A673 (cell line): ENCODE data around the gene ELMOD3. TPM values are rescaled to one million over a fixed set of nuclear protein-coding genes. Genes with fewer than 3 reads are reported as not detected.

Experiments
- BruUV-seq: library from RNA; stranded (reverse); fragments of 400-500 nt; replicated peaks from 2 replicates; lab custom pipeline; 2021; lab: Mats Ljungman, UMichigan
- CTCF ChIA-PET: fragments of 300-600 bp; sonication (Branson Sonifier 250); formaldehyde crosslinking; loops from one replicate; lab custom pipeline; 2022; ENCODE audit warnings: antibody characterized with exemption; lab: Charles Lee
- POLR2A ChIA-PET: fragments of 300-600 bp; sonication (Branson Sonifier 250); formaldehyde crosslinking; loops from one replicate; lab custom pipeline; 2022; ENCODE audit warnings: antibody characterized with exemption; ENCODE audit not compliant: low non-redundant PET; lab: Charles Lee
- DNase-seq: peaks from one replicate; pipeline ENCODE4 v3.0.0-alpha.2; 2015; ENCODE audit warnings: low spot score
- H3K27ac ChIP-seq: fragments of 200-600 bp; sonication (generic); 2 replicates; pipeline ENCODE4 v1.5.1; 2016; ENCODE audit warnings: mixed run types, low read depth, mild to moderate bottlenecking, mixed read lengths, antibody characterized with exemption, low read length; ENCODE audit not compliant: poor library complexity, severe bottlenecking
- H3K27me3 ChIP-seq: fragments of 200-600 bp; sonication (generic); replicated peaks from 2 replicates; pipeline ENCODE4 v1.6.1; 2017; ENCODE audit warnings: mixed run types, low read depth, mild to moderate bottlenecking, mixed read lengths, antibody characterized with exemption, low read length; ENCODE audit not compliant: insufficient read depth, poor library complexity
- H3K36me3 ChIP-seq: fragments of 200-600 bp; sonication (generic); 2 replicates; pipeline ENCODE4 v1.6.1; 2016; ENCODE audit warnings: mixed run types, mild to moderate bottlenecking, mixed read lengths, antibody characterized with exemption, low read length; ENCODE audit not compliant: insufficient read depth, poor library complexity, severe bottlenecking
- H3K4me1 ChIP-seq: fragments of 200-600 bp; sonication (generic); 2 replicates; pipeline ENCODE4 v1.6.1; 2017; ENCODE audit warnings: mixed run types, mild to moderate bottlenecking, mixed read lengths, antibody characterized with exemption, low read length; ENCODE audit not compliant: insufficient read depth, poor library complexity, severe bottlenecking
- H3K4me3 ChIP-seq: fragments of 200-600 bp; sonication (generic); 2 replicates; pipeline ENCODE4 v1.5.1; 2016; ENCODE audit warnings: low read depth, mixed run types, mild to moderate bottlenecking, mixed read lengths, low read length; ENCODE audit not compliant: poor library complexity, severe bottlenecking
- H3K9me3 ChIP-seq: fragments of 200-600 bp; sonication (generic); 2 replicates; pipeline ENCODE4 v1.6.1; 2016; ENCODE audit warnings: mixed run types, low read depth, mild to moderate bottlenecking, mixed read lengths, antibody characterized with exemption, low read length; ENCODE audit not compliant: poor library complexity, severe bottlenecking
- EZH2 ChIP-seq: fragments of 200-600 bp; sonication (generic); IDR thresholded peaks from 2 replicates; pipeline ENCODE4 v1.6.1; 2017; ENCODE audit warnings: borderline replicate concordance, low read depth, mild to moderate bottlenecking, mixed read lengths, antibody characterized with exemption, low read length; ENCODE audit not compliant: poor library complexity, severe bottlenecking
- intact Hi-C: fragments of 100-400 bp; cut with micrococcal nuclease; formaldehyde crosslinking; loops from one replicate; pipeline ENCODE4 v1.10.0; 2022; ENCODE audit not compliant: unreplicated experiment
- total RNA-seq: library from RNA; stranded (reverse); gene quantifications from 2 replicates; pipeline ENCODE4 v1.2.3, GENCODE V29; 2021
- TF ChIP-seq, protein P1 (sequence below): fragments of 300-800, 200-600 bp; sonication (generic); conservative IDR thresholded peaks from 2 replicates; pipeline ENCODE4 v1.5.1; 2017; ENCODE audit warnings: low read depth, mild to moderate bottlenecking, antibody characterized with exemption, low read length, moderate library complexity, mixed read lengths

The ELMOD3 gene
- total RNA-seq, 1 experiment from 2014 or later, result 13.0 TPM

DNA sequence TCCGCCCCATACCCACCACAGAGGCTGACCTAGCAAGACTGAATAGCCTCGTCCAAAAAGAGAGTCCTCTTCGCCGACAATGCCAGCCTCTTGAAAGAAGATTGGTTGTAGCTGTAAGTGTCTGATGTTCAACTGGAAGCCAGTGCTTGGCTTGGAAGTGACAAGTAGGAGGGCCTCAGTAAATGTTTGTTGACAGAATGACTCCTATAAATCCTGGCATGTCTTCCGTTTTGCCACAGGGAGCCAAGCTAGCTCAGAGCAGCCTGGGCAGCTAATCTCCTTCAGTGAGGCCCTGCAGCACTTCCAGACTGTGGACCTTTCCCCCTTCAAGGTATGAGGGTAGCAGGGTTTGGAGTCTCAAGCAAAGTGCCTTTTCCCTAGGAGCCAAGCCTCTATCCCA is 14.9 kb downstream of the ELMOD3 start:
- BruUV-seq, result no TSS peak
- H3K27me3 ChIP-seq, result no peaks in the 10 kb centered on the region
- H3K36me3 ChIP-seq, result no peaks in the 10 kb centered on the region
- no peaks in the 10 kb centered on the region for H3K9me3 ChIP-seq
- TF ChIP-seq, protein P1, sequence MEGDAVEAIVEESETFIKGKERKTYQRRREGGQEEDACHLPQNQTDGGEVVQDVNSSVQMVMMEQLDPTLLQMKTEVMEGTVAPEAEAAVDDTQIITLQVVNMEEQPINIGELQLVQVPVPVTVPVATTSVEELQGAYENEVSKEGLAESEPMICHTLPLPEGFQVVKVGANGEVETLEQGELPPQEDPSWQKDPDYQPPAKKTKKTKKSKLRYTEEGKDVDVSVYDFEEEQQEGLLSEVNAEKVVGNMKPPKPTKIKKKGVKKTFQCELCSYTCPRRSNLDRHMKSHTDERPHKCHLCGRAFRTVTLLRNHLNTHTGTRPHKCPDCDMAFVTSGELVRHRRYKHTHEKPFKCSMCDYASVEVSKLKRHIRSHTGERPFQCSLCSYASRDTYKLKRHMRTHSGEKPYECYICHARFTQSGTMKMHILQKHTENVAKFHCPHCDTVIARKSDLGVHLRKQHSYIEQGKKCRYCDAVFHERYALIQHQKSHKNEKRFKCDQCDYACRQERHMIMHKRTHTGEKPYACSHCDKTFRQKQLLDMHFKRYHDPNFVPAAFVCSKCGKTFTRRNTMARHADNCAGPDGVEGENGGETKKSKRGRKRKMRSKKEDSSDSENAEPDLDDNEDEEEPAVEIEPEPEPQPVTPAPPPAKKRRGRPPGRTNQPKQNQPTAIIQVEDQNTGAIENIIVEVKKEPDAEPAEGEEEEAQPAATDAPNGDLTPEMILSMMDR, result no peak
- no peak for TF ChIP-seq EZH2
- ChIA-PET CTCF (interaction anchor here (0.6 kb wide), 1 partner anchor 22 kb away, joined by 3 read pairs; no protein-coding TSS in a partner anchor), POLR2A (no interaction called here)
- H3K4me3 ChIP-seq, result no peak overlapping the region
- no peaks in the 10 kb centered on the region for H3K4me1 ChIP-seq
- no peak for DNase-seq
- H3K27ac ChIP-seq, result peak overlapping the region; percentile 25
- intact Hi-C loops, result no loop called here

DNA sequence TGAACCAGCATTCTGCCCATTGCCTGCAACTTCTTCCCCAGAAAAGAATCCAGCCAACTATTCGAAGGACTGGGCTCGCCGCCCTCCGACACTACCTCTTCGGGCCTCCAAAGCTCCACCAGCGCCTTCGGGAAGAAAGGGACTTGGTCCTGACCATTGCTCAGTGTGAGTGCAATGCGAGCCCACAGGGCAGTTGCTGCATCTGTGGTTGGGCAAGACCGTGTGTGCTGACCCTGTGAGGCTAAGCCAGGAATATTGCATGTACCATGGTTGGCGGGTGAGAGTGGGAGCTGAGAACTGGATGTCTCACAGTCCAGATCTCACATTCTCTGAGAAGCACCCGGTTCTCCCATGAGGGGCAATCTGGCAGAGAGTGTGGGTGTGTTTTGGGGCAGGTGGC is 16.5 kb downstream of the ELMOD3 start:
- TF ChIP-seq EZH2, result no peak
- TF ChIP-seq, protein P1, result no peak
- H3K4me3 ChIP-seq, result no peak overlapping the region
- BruUV-seq, result no TSS peak
- DNase-seq, result no peak
- H3K9me3 ChIP-seq, result no peaks in the 10 kb centered on the region
- no peaks in the 10 kb centered on the region for H3K36me3 ChIP-seq
- ChIA-PET POLR2A (no interaction called here), CTCF (no interaction called here)
- no peaks in the 10 kb centered on the region for H3K4me1 ChIP-seq
- H3K27me3 ChIP-seq, result no peaks in the 10 kb centered on the region
- intact Hi-C loops, result no loop called here
- no peak overlapping the region for H3K27ac ChIP-seq

DNA sequence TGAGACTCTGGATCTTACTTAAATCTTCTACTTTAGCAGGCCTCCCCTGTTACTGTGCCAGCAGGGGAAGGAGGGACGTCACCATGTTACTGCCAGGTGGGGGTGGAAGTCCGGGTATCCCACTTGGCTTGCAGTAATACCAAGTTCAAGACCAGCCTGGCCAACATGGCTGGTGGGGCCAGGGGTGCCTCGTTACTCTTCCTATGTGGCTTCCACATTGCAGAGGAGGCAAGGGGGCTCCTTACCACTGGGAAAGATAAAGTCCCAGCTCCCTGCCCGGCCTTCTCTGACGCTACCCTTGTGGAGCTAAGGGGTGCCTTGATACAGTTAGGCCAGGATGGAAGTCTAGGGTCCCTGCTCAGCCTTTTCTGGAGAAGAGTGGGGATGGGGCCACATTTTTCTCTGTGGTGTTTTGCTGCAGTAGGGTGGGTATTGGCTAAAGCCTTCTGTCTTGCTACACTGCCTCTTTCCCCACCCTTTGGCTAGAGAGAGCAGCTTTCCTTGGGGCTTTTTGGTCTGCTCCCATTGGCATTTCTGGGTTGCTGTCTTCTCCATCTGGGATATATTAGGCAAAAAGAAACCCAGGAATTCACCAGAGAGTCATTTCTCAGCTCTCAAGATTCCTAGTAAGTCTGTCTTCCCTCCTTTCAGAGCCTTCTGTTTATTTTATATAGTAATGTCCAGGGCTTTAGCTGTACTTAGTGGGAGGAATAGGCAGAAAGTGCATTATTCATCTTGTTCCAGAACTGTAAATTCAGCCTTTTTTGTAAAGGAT is 21.9 kb downstream of the ELMOD3 start:
- Histone ChIP-seq H3K27ac (no peak overlapping the region), H3K36me3 (peaks cover 10% of the 10 kb centered on the region), H3K4me3 (no peak overlapping the region), H3K27me3 (no peaks in the 10 kb centered on the region), H3K9me3 (peaks cover 9% of the 10 kb centered on the region), H3K4me1 (no peaks in the 10 kb centered on the region)
- intact Hi-C loops, result no loop called here
- no TSS peak for BruUV-seq
- DNase-seq, result no peak
- TF ChIP-seq, protein P1, result no peak
- no peak for TF ChIP-seq EZH2
- CTCF ChIA-PET, result no interaction called here
- POLR2A ChIA-PET, result no interaction called here
